ENCODE results near the gene CPA4. TPM values are rescaled to one million over a fixed set of nuclear protein-coding genes. Genes with fewer than 3 reads are reported as not detected.

Gene CPA4
- total RNA-seq, 1 experiment from 2014 or later, result 3.1 TPM

DNA sequence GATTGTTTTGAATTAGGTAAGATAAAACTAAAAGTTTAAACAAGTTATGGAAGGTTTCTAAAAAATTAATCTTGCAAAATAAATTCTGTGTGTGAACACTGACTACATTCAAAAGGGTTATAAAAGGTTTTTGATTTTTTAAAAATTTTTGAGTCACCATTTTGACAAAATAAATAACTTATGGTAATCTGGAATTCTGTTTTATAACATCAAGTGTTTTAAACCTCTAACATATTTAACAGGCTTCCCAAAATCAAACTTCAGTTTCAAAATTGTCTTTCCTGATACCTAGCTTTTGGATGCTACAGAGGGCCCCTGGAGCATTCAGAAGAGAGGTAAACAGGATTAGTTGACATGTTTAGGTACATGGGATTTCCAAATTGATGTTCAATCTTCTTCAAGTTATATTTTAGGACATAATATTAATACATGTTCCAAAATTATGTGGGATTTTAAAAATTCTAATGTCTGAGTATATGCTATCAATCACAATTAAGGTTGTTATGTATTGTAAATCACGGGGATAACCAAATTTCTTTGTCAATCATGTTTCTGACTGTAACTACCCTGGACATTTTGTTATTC lies 34.4 kb upstream of the CPA4 start:
- no peak for TF ChIP-seq SIN3A (IDR thresholded peaks at IDR 0.05; ENCODE audit: borderline replicate concordance, insufficient read depth, low read depth, low read length)
- no peak for TF ChIP-seq TCF7L2 (IDR thresholded peaks at IDR 0.05; ENCODE audit: low read depth, low read length)
- no peak for TF ChIP-seq CTCF (IDR thresholded peaks at IDR 0.05)
- no peak for TF ChIP-seq POLR2AphosphoS5 (IDR thresholded peaks at IDR 0.05; ENCODE audit: low read depth, low read length)
- TF ChIP-seq REST (IDR thresholded peaks at IDR 0.05; ENCODE audit: insufficient read depth in 1 of 2, low read depth in 2 of 2, low read length in 1 of 2), result no peak
- in situ Hi-C loops (cut with HindIII; ENCODE audit: low pct_unique_long_range_greater_than_20kb, low sequenced_read_pairs), result no loop called here
- POLR2A ChIA-PET, result interaction anchor here (0.7 kb wide), 1 partner anchor 202 kb away, joined by 3 read pairs; no protein-coding TSS in a partner anchor
- CTCF ChIA-PET, result no interaction called here
- intact Hi-C loops (cut with micrococcal nuclease; ENCODE audit: unreplicated experiment), result no loop called here
- Histone ChIP-seq H3K27me3 (ENCODE audit: control insufficient read depth, insufficient read depth, low read length) (no peaks in the 10 kb centered on the region), H3K36me3 (ENCODE audit: control insufficient read depth, insufficient read depth, low read length) (no peaks in the 10 kb centered on the region), H3K4me3 (ENCODE audit: low read depth in 2 of 2, low read length in 2 of 2) (no peak overlapping the region), H3K27ac (ENCODE audit: low read length) (no peak overlapping the region), H3K9me3 (ENCODE audit: control insufficient read depth, insufficient read depth, low read depth, low read length) (peaks cover 20% of the 10 kb centered on the region; the same call in 1 of the 2 replicates), H3K4me1 (ENCODE audit: control insufficient read depth, insufficient read depth, low read length) (no peaks in the 10 kb centered on the region)
- BruUV-seq (replicated peaks), result no TSS peak
- no peak for DNase-seq (ENCODE audit: low read depth, low spot score)
- ATAC-seq, result no peak

DNA sequence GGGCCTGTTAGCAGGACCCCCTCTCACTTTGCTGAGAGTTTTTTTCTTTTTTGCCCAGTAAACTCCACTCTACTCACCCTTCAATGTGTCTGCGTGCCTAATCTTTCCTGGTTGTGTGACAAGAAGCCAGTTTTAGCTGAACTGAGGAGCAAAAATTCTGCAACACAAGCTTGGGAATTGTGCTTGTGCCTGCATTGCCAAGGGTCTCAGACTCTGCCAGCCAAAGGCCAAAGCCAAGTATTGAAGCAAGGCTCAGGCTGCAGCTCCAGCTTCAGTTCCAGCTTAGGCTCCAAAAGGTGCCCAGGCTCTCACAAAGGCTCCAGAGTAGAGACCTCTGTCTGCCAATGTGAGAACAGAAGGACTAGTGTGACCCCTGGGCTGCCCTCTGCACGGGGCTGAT lies 30.5 kb upstream of the CPA4 start:
- intact Hi-C loops (cut with micrococcal nuclease; ENCODE audit: unreplicated experiment) (no loop called here), in situ Hi-C loops (cut with HindIII; ENCODE audit: low pct_unique_long_range_greater_than_20kb, low sequenced_read_pairs) (no loop called here)
- peaks cover 14% of the 10 kb centered on the region; the same call in 1 of the 2 replicates for H3K9me3 ChIP-seq (ENCODE audit: control insufficient read depth, insufficient read depth, low read depth, low read length)
- ChIA-PET CTCF (no interaction called here), POLR2A (no interaction called here)
- TF ChIP-seq REST (IDR thresholded peaks at IDR 0.05; ENCODE audit: insufficient read depth in 1 of 2, low read depth in 2 of 2, low read length in 1 of 2) (no peak), SIN3A (IDR thresholded peaks at IDR 0.05; ENCODE audit: borderline replicate concordance, insufficient read depth, low read depth, low read length) (no peak), CTCF (IDR thresholded peaks at IDR 0.05) (no peak), TCF7L2 (IDR thresholded peaks at IDR 0.05; ENCODE audit: low read depth, low read length) (no peak), POLR2AphosphoS5 (IDR thresholded peaks at IDR 0.05; ENCODE audit: low read depth, low read length) (no peak)
- no peak for ATAC-seq
- no peak for DNase-seq (ENCODE audit: low read depth, low spot score)
- H3K4me3 ChIP-seq (ENCODE audit: low read depth in 2 of 2, low read length in 2 of 2), result no peak overlapping the region
- H3K27me3 ChIP-seq (ENCODE audit: control insufficient read depth, insufficient read depth, low read length), result no peaks in the 10 kb centered on the region
- no peak overlapping the region for H3K27ac ChIP-seq (ENCODE audit: low read length)
- BruUV-seq (replicated peaks), result no TSS peak
- H3K4me1 ChIP-seq (ENCODE audit: control insufficient read depth, insufficient read depth, low read length), result no peaks in the 10 kb centered on the region
- no peaks in the 10 kb centered on the region for H3K36me3 ChIP-seq (ENCODE audit: control insufficient read depth, insufficient read depth, low read length)
